ENCODE data around the gene SPATA45.
"Not testable (repeated sequence)": the region's sequence is repeated elsewhere in the genome, so short reads cannot be mapped to it uniquely, and the experiment has no call there.

GRCh38 chr1:212833211-212834207, 13.9 kb downstream of the SPATA45 start:
- not testable (repeated sequence) for TF ChIP-seq CTCF, POLR2A (IDR thresholded peaks at IDR 0.05)
